ENCODE results near the gene TMEM169. TPM values are rescaled to one million over a fixed set of nuclear protein-coding genes. Genes with fewer than 3 reads are reported as not detected.

Gene TMEM169
- total RNA-seq, 1 experiment from 2014 or later = 0.74 TPM

DNA sequence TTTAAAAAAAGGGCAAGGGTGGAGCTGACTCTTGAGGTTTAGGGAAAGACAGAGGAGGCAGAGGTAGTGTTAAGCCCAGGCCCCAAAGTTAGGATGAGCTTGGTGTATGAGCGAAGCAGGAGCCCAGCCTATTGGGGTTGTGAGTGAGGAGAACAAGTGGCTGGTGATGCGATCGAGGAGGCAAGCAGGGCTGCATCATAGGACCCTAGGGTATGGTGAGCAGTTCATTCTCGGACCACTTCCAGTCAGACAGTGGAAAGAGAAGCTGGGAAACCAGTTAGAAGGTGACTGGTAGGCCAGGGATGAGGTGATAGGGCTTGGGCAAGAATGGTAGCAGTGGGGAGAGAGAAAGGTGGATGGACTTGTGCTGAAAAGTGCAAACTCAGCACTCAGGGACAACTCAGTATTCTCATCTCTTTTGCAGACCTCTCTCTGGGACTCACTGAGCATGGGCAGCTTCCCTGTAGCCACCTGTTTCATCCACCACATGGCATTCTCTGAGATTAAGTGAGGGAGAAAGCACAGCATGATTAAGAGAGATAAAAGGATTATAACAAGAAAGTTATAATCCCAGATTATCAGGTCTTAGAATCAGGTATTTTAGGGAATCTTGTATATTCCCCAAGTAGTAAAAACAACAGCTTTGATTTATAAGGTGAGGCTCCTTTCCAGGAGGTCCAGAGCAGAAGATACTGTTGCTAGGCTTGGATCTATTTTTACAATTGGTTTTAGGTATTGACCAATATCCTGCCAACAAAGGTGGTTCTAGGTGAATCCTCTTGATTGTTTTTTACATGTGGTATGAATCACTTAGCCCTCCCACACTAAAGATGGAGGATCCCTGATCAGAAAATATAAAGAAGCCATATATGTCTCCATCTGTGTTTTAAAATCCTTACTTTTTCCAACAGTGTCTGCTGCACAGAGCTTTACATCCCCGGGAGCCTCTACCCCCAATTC is 65.7 kb downstream of the TMEM169 start:
- TF ChIP-seq TCF7L2 (IDR thresholded peaks at IDR 0.05; ENCODE audit: low read depth, low read length) (no peak), POLR2AphosphoS5 (IDR thresholded peaks at IDR 0.05; ENCODE audit: low read depth, low read length) (no peak), SIN3A (IDR thresholded peaks at IDR 0.05; ENCODE audit: borderline replicate concordance, insufficient read depth, low read depth, low read length) (no peak), CTCF (IDR thresholded peaks at IDR 0.05) (no peak)
- TF ChIP-seq, protein P1, sequence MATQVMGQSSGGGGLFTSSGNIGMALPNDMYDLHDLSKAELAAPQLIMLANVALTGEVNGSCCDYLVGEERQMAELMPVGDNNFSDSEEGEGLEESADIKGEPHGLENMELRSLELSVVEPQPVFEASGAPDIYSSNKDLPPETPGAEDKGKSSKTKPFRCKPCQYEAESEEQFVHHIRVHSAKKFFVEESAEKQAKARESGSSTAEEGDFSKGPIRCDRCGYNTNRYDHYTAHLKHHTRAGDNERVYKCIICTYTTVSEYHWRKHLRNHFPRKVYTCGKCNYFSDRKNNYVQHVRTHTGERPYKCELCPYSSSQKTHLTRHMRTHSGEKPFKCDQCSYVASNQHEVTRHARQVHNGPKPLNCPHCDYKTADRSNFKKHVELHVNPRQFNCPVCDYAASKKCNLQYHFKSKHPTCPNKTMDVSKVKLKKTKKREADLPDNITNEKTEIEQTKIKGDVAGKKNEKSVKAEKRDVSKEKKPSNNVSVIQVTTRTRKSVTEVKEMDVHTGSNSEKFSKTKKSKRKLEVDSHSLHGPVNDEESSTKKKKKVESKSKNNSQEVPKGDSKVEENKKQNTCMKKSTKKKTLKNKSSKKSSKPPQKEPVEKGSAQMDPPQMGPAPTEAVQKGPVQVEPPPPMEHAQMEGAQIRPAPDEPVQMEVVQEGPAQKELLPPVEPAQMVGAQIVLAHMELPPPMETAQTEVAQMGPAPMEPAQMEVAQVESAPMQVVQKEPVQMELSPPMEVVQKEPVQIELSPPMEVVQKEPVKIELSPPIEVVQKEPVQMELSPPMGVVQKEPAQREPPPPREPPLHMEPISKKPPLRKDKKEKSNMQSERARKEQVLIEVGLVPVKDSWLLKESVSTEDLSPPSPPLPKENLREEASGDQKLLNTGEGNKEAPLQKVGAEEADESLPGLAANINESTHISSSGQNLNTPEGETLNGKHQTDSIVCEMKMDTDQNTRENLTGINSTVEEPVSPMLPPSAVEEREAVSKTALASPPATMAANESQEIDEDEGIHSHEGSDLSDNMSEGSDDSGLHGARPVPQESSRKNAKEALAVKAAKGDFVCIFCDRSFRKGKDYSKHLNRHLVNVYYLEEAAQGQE (IDR thresholded peaks at IDR 0.05; ENCODE audit: insufficient read depth in 1 of 2, low read depth in 2 of 2, low read length in 1 of 2) = no peak
- intact Hi-C loops (cut with micrococcal nuclease; ENCODE audit: unreplicated experiment) (no loop called here), in situ Hi-C loops (cut with HindIII; ENCODE audit: low pct_unique_long_range_greater_than_20kb, low sequenced_read_pairs) (no loop called here)
- ATAC-seq = no peak
- H3K9me3 ChIP-seq (ENCODE audit: control insufficient read depth, insufficient read depth, low read depth, low read length) = no peaks in the 10 kb centered on the region
- ChIA-PET POLR2A (interaction anchor here (0.5 kb wide), 1 partner anchor 487 kb away, joined by 6 read pairs; no protein-coding TSS in a partner anchor), CTCF (no interaction called here)
- no peak overlapping the region for H3K27ac ChIP-seq (ENCODE audit: low read length)
- BruUV-seq (replicated peaks) = no TSS peak
- H3K36me3 ChIP-seq (ENCODE audit: control insufficient read depth, insufficient read depth, low read length) = peaks cover 57% of the 10 kb centered on the region
- no peak overlapping the region for H3K4me3 ChIP-seq (ENCODE audit: low read depth in 2 of 2, low read length in 2 of 2)
- DNase-seq (ENCODE audit: low read depth, low spot score) = no peak
- H3K27me3 ChIP-seq (ENCODE audit: control insufficient read depth, insufficient read depth, low read length) = no peaks in the 10 kb centered on the region
- H3K4me1 ChIP-seq (ENCODE audit: control insufficient read depth, insufficient read depth, low read length) = no peaks in the 10 kb centered on the region

GRCh38 chr2:216148983-216149382 is 67.3 kb downstream of the TMEM169 start:
- Histone ChIP-seq H3K27me3 (ENCODE audit: control insufficient read depth, insufficient read depth, low read length) (no peaks in the 10 kb centered on the region), H3K36me3 (ENCODE audit: control insufficient read depth, insufficient read depth, low read length) (peaks cover 52% of the 10 kb centered on the region), H3K9me3 (ENCODE audit: control insufficient read depth, insufficient read depth, low read depth, low read length) (no peaks in the 10 kb centered on the region), H3K4me3 (ENCODE audit: low read depth in 2 of 2, low read length in 2 of 2) (no peak overlapping the region), H3K4me1 (ENCODE audit: control insufficient read depth, insufficient read depth, low read length) (no peaks in the 10 kb centered on the region), H3K27ac (ENCODE audit: low read length) (no peak overlapping the region)
- ChIA-PET CTCF (interaction anchor here (0.6 kb wide), 1 partner anchor 15 kb away, joined by 3 read pairs; no protein-coding TSS in a partner anchor), POLR2A (interaction anchor here (0.6 kb wide), 1 partner anchor 141 kb away, joined by 4 read pairs; no protein-coding TSS in a partner anchor)
- BruUV-seq (replicated peaks) = no TSS peak
- intact Hi-C loops (cut with micrococcal nuclease; ENCODE audit: unreplicated experiment) (no loop called here), in situ Hi-C loops (cut with HindIII; ENCODE audit: low pct_unique_long_range_greater_than_20kb, low sequenced_read_pairs) (no loop called here)
- ATAC-seq = no peak
- TF ChIP-seq, protein P1 (IDR thresholded peaks at IDR 0.05; ENCODE audit: insufficient read depth in 1 of 2, low read depth in 2 of 2, low read length in 1 of 2) = no peak
- TF ChIP-seq TCF7L2 (IDR thresholded peaks at IDR 0.05; ENCODE audit: low read depth, low read length) (no peak), SIN3A (IDR thresholded peaks at IDR 0.05; ENCODE audit: borderline replicate concordance, insufficient read depth, low read depth, low read length) (no peak), POLR2AphosphoS5 (IDR thresholded peaks at IDR 0.05; ENCODE audit: low read depth, low read length) (no peak), CTCF (IDR thresholded peaks at IDR 0.05) (no peak)
- DNase-seq (ENCODE audit: low read depth, low spot score) = no peak

All from Panc1 (cell line).